ENCODE results near the gene IP6K2.
A peak's percentile ranks its signal among the peaks of the same experiment; 100 is the strongest.

IP6K2 gene

DNA sequence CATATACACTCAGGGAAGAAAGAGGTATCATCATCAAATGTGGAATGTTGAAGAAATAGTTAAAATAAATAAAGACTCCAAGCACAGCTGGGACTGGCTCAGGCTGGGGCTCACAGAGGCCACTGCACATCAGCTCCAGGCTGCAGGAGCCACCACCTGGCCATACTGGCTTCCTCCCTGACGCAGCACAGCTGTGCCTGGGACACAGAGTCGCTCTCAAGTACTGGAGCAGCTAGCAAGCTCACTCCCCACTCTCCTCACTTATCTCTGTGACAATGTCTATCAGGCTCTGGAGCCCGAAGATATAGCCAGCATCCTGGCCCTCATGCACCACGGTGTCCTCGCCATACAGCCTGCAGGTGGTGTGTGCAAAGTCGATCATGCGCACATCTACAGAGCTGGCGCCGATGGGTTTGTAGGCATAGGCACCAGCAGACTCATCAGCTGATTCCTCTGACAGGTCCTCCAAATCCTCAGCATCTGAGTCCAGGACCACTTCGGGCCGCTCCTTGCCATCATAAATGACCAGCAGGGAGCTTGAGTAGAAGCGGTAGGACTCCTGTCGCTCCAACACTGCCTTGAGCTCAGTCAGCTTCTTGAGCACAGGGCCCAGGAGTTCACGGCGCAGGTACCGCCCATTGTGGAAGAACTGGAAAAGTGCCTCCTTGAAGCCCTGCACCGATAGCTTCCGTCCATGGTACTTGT is 28.8 kb downstream of the IP6K2 start:
- DNase-seq = no peak

DNA sequence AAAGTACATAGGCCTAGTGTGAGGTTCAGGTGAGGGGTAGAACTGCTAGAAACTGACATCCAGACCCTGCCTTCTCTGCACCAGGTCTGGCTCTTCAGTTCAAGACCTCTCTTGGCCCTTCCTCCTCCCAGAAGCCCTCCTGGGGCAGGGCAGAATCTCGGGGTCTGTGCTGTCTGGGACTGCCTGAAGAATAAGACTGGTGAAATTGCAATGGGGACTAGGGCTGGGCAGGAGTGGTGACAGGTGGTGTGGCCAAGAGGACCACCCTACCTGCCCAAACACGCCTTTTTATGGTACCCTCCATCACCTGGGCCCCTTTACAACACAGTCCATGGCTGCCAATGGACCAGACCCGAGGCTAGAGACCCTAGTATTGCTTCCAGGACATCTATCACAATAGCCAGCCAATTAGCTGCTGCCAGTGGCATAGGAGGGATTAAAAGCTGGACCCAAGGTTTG is 29.8 kb downstream of the IP6K2 start:
- no peak for DNase-seq

DNA sequence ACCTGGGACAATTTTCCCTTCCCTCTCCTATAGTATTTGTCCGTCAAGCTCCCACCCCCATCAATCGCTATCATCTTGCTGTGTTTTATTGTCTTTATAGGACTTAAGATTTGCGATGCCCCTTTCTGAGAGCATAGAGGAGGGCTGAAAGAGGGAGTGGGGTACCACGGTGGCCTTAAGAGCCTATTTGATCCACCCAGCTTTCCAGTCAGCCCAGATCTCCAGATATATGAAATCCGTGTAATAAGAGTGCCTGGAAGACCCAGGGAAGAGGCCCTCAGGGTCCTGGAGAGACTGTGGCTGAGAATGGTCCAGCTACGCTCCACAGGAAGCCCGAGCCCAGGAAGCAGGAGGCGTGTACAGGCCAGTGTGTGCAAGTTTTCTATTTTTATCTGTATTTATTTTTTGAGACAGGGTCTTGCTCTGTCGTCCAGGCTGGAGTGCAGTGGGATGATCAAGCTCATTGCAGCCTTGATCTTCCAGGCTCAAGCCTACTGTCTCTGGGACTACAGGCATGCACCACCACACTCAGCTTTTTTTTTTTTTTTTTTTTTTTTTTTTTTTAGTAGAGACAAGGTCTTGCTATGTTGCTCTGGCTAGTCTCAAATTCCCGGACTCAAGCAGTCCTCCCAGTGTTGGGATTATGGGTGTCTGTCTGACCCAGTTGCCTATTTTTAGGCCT is 30.3 kb downstream of the IP6K2 start:
- no peak for DNase-seq

DNA sequence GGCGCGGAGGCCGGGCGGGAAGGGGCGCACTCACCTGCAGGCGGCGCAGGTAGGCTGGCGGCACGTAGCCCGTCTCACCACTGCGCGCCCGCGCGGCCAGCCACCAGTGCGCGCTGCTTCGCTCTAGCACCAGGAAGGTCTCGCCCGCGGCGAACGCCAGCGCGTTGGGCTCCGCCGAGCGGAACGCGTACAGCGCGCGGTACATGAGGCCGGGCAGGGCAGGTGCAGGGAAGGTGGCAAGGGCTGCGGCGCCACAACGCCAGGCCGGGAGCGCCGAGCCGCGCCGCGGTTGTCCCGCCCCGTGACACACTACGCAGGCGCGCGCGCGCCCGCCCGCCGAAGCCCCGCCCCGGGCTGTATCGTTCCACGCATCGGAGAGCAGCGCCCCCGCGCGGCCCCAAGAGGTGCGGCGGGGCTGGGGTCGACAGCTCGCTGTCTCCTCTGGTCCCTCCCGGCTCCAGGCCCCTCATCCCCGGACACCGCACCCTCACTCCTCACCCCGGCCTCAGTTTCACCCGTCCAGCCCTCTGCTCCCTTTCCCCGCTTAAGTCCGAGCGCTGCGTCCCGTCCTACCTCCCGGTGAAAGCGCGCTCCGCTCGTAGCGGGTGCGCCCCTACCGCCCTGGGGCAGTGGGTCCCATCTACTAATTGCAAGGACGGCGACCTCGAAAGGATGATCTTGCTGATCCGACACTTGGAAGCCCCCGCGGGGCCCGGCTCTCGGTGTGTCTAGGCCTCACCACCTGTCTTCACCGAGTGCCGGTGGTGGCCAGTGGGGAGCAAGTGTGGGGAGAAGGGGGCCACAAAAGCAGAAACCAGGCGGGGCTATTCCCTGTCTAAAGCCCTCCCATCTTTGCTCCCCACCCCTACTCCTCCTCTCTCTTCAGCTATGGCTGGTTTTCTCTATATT is 31.2 kb downstream of the IP6K2 start, which contains the start of gene NCKIPSD:
TSS of gene NCKIPSD (minus strand) at position 313 of the 909 bp plus-strand sequence. CDS start at position 205, 108 bp downstream.
- peak; percentile 88 for DNase-seq

DNA sequence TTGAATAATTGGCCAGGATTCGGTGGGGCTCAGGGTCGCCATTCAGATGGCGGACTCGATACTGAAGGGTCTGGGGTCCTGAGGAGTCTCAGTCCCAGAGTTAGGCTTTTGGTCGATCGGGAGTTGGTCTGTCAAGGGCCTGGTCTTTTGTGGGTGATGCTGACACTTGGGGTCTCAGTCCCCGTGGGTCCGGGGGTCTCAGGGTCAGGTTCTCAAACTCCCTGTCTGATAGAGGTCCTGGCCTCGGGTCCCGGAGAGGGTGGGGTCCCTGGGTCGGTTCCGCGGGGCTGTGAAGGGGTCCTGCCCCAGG is 31.8 kb downstream of the IP6K2 start:
- no peak for DNase-seq

DNA sequence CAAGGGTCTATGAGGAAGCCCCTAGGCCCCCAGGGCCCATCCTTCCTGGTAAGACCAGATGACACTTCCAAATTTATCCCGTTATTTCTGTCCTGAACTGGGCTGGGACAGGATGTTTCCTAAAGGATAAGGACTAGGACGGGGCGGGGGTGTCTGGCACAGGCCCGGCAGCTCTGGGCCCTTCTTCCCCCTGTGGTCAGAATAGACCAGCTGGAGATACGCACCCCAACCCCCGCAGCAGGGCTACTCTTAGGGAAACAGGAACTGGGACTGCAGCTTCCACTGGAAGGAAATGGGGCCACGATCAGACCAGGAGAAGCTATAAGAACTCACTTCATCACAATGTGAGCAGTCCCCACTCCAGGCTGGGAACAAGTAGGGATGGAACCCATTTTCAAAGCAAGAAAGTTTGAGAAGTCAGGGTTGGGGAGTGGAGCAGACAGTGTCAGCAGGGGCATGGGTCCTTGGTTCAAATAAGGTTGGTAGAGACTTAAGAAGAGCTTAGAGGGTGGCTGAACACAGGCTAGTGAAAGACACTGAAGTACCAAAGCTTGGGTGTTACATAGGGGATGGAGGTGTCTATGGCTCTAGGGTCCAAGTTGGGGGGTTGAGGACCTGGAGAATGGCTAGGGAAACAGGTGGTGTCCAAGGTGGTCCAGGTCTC is 32.4 kb downstream of the IP6K2 start:
- no peak for DNase-seq

DNA sequence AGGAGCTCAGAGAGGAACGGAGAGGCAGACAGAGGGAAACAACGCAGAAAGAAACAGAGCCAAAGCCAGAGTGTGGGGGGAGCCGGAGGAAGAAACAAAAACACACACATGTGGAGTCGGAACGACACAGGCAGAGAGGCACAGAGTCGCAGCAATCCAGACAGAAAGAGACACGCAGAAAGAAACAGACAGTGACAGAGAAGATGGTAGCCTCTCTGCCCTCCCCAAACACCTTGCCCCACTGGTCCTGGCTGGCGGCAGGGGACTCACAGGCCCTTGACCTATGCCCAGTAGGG is 33.0 kb downstream of the IP6K2 start:
- no peak for DNase-seq

DNA sequence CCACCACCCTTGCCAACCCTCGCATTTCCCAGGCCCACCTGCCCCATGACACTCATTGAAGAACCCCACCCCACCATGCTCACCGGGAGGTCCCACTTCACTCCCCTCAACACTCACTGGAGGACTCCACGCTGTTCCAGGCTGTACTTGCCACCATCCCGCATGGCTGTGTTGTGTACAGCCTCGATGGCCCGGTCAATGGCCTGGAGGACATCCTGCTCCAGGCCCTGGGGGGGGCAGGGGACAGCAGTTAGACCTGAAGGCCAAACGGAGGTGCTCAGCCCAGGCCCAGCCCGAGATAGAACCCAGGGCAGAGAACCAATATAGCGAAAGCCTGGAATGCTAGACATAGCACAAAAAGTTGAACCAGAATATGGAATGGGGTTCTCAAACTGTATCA is 34.2 kb downstream of the IP6K2 start:
- DNase-seq = no peak

DNA sequence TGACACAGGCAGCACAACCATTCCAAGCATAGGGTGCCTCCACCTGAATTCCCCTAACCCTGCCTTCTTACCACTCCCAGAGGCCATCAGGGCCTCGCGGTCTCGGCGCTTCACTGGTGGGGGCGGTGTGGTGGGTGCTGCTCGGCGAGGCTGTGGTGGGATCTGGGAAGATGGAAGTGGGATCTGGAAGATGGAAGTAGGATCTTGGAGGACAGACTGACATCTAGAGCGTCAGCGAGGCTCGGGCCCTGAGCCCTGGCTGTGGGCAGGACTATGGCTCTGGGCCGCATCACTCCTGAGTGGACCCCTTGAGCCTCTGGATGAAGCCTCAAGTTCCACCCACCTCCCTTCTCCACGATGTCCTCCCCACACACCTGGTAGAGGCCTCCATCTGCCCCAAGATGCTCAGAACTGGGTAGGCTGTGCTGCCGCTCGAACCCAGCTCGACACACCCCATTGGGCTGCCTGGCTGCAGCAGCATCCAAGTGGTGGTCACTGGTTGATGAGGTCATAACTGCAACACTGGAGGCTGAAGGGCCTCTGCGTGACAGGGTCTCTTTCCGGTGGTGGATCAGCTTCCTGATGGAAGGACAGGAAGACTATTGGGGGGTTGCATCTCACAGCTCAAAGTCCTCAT is 34.9 kb downstream of the IP6K2 start:
- DNase-seq = no peak

DNA sequence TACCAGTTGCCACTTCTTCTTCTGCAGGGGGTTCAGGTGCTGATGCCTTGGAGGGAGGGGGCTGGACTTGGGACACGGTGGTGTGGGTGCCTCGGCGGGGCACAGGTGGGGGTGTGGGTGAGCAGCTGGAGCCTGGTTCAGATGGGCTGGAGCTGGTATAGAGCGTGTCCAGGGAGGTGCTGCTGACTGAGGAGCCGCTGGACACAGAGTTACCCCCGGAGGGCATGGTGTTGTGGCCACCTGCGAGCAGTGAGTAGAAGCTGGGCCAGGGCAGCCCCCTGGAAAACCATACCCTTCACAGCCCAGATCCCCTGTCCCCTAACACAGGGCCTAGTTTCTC is 35.5 kb downstream of the IP6K2 start:
- no peak for DNase-seq

DNA sequence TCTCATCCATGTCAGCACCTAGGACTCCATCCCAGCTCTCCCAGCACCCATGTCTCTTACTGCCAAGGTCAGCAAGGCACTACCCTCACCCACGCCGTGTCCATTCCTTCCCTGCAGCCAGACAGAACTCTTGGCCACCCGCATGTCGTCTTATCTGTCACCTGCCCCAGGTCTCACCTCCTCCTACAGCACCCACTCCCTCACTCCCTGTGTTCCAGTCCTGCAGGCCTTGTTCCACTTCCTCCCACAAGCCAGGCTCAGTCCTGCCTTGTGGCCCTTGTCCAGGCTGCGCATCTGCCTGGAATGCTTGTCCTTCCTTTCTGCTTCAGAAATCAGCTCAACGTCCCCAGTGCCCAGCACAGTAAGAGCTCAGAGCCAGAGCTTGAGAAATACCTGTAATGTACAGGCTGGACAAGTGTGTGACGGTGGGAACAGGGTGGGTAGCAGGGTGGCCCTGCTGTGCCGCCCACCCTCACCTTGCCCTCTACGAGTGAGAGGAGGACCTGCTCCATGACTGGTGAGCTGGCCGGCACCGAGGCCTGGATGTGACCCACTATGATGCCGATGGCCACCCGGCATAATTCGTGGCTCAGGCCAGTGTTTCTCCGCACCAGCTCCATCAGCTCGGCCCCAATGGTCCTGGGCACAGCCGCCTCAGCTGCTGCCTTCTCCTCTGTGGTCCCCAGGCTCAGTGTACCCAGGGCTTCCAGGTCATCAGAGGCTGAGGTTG is 36.0 kb downstream of the IP6K2 start:
- DNase-seq = no peak

DNA sequence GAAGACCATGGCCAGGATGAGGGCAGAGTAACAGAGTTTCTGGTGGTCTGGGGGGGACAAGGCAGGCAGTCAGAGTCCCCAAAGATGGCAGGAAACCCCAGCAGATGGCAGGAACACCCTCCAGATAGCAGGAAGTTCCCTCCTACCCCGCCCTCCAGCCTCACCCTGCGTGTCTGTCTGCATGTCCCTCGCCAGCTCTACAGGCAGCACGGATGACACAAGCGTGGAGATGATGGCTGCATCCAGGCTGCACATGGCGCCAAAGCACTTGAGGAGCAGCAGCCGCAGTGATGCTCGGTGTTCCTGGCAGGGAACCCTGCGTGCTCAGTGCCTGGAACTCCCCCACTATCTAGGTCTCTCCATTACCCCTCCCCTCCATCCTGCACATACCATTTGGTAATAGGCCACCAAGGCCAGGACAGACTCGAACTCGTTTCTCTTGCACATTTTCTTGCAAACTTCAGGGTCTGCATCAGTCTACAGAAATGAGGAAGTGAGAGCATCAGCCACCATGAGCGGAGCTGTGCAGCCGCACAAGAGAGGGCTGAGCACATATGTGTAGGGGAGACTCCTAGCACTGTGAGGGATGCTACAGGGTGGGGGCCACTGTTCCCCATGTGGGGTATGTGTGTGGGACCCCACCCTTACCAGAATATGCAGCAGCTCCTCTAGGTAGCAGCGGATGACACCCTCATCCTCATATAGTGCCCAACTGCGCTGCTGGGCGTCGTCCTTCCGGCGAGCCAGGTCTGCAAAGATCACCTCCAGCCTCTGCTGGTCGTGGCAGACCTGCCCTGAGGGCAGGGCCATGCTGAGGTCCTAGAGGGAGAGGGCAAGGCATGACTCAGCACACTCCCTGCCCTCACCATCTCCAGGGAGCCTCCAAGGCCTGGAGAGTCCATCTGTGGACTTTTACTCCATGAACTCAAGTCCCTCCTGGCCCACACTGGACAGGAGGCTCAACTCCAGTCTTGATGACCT is 37.3 kb downstream of the IP6K2 start:
- no peak for DNase-seq

DNA sequence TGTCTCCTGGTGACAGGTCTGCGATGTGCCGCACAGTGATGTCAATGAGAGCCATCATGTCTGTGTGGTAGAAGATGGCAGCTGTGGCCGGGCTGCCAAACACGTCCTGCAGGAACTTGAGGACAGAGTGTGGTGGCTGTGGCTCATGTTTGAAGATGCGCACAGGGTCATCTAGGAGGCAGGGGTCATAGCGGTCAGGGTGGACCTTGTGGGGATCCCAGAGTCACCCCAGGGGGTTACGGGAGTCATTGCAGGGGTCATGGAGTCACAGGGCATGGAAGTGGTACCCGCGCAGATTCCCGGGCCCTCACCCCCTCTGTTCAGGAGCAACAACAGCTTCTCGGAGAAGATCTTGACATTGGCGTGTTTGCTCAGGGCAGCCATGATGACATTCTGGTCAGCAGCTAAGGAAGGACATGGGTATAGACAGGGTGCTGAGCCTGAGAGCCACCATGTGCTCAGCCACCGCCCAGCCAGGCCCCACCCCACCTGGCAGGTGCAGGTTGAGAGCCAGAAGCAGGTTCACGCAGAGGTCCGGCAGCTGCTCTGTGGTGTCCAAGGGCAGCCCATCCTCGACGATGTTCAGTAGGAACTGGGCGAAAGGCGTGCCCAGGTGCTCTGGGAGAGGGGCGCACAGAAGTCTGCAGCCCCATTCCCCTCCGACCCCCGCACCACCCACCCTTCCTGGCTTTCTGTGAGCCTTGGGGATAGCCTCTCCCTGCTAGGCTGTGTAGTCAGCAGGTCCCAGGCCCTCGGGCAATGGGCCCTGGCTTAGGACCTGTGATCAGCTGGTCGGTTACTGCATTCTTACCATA is 38.2 kb downstream of the IP6K2 start:
- DNase-seq = no peak

DNA sequence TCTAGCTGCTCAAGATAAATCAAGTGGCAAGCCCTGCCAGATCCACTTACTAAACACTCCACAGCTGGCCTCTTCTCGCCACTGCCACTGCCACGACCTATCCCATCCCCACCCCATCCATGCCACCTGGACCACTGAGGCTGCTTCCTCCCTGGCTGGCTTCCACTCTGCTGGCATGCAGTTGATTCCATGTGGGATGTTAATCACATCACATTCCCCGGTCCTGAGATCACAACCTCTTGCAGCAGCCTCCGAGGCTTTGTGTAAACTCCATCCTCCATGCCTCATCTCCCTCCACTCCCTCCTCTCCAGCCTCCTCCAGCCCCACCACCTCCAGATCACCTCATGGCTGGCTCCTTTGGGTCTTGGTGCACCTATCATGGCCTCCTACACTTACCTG is 39.0 kb downstream of the IP6K2 start:
- DNase-seq = no peak

DNA sequence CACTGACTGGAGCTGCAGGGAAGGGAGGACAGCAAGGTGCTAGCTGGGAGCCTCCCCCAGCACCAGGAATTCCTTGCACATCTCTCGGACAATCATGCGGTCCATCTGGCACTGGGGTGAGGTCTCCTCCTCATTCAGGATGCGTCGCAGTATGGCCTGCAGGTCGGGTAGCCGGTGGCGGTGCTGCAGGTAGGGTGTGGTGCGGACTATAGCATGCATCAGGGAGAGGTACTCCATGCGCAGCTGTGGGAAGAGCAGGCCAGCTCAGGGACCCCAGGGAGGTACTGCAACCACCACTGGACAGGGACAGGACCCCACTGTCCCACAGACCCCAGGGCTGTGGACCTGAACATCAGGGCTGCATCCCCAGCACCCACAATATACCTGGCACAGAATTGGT is 42.5 kb downstream of the IP6K2 start:
- no peak for DNase-seq

DNA sequence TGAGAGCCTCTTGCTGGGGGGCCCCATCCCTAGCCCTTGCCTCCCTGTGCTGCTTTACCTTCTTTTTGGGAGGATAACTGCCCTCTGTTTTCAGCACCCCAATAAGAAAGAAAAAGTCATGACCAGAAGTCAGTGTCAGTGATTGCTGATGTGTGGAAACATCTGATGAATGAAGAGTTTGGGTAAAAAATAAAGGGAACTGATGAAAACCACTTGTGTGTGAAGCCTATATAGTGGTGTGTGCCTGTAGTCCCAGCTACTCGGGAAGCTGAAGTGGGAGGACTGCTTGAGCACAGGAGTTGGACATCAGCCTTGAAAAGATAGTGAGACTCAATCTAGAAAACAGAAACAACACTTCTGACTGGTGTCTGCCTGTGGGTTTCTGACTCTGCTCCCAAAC is 44.5 kb downstream of the IP6K2 start:
- no peak for DNase-seq

DNA sequence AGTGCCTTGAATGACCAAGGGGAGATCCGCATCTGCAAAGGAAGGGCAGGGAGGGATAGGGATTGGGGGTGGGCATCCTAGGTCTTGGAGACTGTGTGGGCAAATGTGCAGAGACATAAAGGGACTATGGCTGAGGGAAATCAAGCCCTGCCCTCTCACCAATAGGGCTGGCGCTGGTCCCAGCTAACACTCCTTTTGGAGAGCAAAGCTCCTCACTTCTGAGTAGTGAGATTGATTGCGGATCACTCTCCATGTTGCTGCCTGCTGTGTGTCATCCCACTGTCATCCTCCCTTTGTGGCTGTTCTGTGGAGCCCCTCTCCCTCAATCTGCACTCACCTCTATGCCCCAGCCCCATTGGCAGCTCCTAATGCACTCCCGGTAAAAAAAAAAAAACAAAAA is 52.1 kb downstream of the IP6K2 start:
- DNase-seq = no peak

DNA sequence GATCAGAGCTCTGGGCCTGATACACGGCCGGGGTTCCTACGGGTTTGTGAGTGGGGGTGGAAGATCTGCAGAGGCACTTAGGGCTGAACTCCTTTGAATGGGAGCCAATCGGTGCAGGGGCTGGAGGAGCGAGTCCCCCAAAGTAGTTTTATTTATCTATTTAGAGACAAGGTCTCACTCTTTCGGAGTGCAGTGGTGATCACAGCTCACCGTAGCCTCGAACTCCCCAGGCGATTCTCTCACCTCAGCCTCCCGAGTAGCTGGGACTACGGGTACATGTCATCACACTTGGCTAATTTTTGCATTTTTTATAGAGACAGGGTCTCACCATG is 52.7 kb downstream of the IP6K2 start:
- DNase-seq = no peak

DNA sequence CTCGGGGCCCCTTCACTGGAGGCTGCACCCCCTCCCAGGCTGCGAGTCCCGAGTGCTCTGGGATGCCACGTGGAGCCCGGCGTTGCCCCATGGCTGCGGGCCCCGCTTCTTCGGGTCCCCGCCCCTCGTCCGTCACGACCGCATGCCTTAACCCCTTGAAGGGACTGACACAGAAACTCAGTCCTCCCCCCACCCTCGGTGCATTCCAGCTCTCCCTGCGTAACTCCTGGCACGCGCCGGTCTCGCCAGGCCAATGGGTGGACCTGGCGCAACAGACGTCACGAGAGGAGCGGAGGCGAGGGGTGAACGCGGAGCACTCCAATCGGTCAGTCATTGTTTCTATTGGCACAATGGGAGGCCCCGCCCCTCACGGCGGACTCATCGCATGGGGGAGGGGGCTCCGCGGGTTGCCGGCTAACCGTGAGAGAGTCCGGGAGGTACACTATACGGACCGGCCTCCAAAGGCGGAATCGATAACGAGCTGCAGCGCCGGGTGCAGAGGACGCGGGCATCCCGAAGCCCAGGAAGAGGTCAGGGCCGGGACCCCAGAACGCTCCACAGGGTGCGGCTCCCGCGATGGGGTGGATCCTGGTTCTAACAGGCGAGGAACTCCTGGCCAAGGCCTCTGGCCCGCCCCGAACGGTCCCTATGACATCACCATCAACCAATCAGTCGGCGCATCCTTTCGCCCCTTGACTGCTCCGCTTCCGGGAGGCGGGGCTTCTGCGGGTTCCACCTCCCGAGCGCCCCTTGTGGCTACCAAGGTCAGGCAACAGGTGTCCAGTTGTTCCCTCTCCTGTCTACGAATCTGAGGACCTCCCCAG is 53.3 kb downstream of the IP6K2 start:
- DNase-seq = peak; percentile 91
